ENCODE data around the gene SRP14.

DNA sequence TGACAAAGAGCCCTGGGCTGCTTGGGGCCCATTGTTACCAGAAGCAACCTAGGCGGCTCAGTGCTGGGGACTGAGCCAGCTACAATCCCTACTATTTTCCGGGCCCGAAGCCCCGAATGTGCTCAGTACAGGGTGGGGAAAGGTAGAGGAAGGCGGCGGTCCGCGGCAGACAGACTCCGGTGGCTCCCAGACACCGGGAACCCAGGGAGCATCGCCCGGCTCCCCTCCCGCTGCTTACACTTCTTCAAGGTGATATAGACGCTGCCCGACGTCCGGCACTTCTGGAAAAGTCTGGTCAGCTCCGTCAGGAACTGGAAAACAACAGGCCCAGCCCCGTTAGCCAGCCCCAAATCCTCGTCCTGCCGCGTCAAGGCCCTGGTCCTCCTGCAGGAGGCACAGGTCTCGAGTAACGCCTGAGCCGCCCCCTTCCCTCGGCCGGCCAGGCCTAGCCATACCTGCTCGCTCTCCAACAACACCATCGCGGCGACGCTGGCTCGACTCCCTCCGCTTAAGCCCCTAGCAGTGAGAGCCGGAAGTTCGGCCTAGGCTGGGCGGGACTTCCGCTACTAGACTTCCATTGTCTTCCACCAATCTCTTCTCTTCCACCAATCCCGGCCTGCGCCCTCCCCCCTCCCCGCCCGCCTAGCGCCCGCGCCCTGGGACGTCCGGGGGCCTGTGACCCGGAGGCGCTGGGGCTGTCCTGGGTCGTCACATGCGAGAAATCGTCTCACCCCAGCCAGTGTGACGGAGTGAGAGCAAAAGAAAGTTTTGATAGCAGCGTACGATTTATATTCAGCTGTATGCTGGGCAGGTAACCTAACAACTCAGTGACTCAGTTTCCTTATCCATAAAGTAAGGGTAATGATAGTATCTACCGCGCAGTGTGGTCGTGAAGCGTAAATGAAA is at the start of gene SRP14:
- TF ChIP-seq, protein P1, sequence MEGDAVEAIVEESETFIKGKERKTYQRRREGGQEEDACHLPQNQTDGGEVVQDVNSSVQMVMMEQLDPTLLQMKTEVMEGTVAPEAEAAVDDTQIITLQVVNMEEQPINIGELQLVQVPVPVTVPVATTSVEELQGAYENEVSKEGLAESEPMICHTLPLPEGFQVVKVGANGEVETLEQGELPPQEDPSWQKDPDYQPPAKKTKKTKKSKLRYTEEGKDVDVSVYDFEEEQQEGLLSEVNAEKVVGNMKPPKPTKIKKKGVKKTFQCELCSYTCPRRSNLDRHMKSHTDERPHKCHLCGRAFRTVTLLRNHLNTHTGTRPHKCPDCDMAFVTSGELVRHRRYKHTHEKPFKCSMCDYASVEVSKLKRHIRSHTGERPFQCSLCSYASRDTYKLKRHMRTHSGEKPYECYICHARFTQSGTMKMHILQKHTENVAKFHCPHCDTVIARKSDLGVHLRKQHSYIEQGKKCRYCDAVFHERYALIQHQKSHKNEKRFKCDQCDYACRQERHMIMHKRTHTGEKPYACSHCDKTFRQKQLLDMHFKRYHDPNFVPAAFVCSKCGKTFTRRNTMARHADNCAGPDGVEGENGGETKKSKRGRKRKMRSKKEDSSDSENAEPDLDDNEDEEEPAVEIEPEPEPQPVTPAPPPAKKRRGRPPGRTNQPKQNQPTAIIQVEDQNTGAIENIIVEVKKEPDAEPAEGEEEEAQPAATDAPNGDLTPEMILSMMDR (IDR thresholded peaks at IDR 0.05 in 2 of 3, conservative IDR thresholded peaks at IDR 0.05 in 1 of 3; ENCODE audit: borderline replicate concordance in 1 of 3, insufficient read depth in 1 of 3, low read depth in 2 of 3, low read length in 2 of 3), result no peak
- no peak for TF ChIP-seq JUND (IDR thresholded peaks at IDR 0.05)
- TF ChIP-seq, protein P2, sequence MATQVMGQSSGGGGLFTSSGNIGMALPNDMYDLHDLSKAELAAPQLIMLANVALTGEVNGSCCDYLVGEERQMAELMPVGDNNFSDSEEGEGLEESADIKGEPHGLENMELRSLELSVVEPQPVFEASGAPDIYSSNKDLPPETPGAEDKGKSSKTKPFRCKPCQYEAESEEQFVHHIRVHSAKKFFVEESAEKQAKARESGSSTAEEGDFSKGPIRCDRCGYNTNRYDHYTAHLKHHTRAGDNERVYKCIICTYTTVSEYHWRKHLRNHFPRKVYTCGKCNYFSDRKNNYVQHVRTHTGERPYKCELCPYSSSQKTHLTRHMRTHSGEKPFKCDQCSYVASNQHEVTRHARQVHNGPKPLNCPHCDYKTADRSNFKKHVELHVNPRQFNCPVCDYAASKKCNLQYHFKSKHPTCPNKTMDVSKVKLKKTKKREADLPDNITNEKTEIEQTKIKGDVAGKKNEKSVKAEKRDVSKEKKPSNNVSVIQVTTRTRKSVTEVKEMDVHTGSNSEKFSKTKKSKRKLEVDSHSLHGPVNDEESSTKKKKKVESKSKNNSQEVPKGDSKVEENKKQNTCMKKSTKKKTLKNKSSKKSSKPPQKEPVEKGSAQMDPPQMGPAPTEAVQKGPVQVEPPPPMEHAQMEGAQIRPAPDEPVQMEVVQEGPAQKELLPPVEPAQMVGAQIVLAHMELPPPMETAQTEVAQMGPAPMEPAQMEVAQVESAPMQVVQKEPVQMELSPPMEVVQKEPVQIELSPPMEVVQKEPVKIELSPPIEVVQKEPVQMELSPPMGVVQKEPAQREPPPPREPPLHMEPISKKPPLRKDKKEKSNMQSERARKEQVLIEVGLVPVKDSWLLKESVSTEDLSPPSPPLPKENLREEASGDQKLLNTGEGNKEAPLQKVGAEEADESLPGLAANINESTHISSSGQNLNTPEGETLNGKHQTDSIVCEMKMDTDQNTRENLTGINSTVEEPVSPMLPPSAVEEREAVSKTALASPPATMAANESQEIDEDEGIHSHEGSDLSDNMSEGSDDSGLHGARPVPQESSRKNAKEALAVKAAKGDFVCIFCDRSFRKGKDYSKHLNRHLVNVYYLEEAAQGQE (IDR thresholded peaks at IDR 0.05; ENCODE audit: low read depth), result no peak
